ENCODE data around the gene MAN1A2. TPM values are rescaled to one million over a fixed set of nuclear protein-coding genes. Genes with fewer than 3 reads are reported as not detected.
A peak's percentile ranks its signal among the peaks of the same experiment; 100 is the strongest.

Gene MAN1A2
- total and polyA plus RNA-seq, 9 of the 15 experiments (the other 6 are each of a cell fraction or from before 2014, with no cell fraction given) = 4.2 to 38.4 (median 18.7) TPM

DNA sequence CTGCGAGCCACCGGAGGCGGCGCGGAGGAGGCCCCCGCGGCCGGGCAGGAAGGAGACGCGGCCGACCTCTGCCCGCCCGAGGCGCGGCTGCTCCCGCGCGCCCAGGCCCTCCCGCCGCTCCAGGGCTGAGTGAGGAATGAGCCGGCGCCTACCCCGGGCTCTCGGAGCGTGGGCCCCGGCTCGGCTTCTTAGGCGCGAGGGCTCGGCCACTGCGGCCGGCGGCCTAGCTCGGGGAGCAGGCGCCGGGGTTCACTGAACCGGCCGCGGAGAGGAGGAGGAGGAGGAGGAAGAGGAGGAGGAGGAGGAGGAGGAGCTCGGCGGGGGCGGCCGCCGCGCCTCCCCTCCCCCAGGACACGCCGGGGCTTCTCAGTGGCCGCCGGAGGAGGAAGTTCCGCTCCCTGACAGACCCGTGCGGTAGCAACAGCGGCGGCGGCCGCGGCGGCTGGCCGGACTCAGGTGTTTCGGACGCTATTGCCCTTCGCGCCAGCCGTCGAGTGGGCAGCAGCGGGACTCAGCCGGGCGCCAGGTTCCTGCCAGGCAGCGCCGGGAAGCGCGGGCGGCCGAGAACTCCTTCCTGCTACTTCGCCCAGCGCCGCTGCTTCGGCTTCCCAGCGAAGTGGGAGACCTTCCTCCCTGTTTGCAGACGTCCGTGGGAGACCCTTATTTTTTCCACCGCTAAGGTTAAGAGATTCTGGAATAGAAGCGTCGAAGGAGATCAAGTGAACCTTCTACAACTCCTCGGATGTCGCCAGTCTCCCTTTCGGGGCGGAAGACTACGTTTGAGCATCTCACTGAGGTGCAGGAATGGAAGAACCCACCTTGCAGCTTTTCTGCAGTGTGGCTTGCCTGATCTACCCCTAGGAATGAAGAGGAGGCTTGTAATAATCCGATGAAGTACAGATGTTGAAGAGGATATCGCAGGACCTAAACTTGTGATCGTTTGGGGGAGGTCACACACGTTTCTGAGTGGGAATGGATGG lies at the start of gene MAN1A2 (continued):
- TF ChIP-seq, protein P1, sequence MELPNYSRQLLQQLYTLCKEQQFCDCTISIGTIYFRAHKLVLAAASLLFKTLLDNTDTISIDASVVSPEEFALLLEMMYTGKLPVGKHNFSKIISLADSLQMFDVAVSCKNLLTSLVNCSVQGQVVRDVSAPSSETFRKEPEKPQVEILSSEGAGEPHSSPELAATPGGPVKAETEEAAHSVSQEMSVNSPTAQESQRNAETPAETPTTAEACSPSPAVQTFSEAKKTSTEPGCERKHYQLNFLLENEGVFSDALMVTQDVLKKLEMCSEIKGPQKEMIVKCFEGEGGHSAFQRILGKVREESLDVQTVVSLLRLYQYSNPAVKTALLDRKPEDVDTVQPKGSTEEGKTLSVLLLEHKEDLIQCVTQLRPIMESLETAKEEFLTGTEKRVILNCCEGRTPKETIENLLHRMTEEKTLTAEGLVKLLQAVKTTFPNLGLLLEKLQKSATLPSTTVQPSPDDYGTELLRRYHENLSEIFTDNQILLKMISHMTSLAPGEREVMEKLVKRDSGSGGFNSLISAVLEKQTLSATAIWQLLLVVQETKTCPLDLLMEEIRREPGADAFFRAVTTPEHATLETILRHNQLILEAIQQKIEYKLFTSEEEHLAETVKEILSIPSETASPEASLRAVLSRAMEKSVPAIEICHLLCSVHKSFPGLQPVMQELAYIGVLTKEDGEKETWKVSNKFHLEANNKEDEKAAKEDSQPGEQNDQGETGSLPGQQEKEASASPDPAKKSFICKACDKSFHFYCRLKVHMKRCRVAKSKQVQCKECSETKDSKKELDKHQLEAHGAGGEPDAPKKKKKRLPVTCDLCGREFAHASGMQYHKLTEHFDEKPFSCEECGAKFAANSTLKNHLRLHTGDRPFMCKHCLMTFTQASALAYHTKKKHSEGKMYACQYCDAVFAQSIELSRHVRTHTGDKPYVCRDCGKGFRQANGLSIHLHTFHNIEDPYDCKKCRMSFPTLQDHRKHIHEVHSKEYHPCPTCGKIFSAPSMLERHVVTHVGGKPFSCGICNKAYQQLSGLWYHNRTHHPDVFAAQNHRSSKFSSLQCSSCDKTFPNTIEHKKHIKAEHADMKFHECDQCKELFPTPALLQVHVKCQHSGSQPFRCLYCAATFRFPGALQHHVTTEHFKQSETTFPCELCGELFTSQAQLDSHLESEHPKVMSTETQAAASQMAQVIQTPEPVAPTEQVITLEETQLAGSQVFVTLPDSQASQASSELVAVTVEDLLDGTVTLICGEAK (IDR thresholded peaks at IDR 0.05) = peak; percentile 85
- TF ChIP-seq, protein P1 (CRISPR knock-in tag; IDR thresholded peaks at IDR 0.05) = no peak
- TF ChIP-seq SMAD1 (IDR thresholded peaks at IDR 0.05; ENCODE audit: low read depth, low read length, partially characterized antibody) (peak; percentile 18), WHSC1 (IDR thresholded peaks at IDR 0.05; ENCODE audit: low read length) (no peak), ZFP36 (IDR thresholded peaks at IDR 0.05; ENCODE audit: low read depth, low read length, partially characterized antibody) (peak; percentile 24), ZNF347 (CRISPR knock-in tag; IDR thresholded peaks at IDR 0.05; ENCODE audit: low read depth) (no peak), PCBP2 (IDR thresholded peaks at IDR 0.05; ENCODE audit: low read depth, low read length, poor library complexity, severe bottlenecking) (peak; percentile 76), HMGN3 (IDR thresholded peaks at IDR 0.05; ENCODE audit: borderline replicate concordance, extremely low read depth, insufficient read length, low read depth, low read length) (peak; percentile 85), RBM22 (IDR thresholded peaks at IDR 0.05; ENCODE audit: low read depth, low read length, poor library complexity, severe bottlenecking) (peak; percentile 60), ARID2 (IDR thresholded peaks at IDR 0.05) (no peak)
- TF ChIP-seq, protein P2, sequence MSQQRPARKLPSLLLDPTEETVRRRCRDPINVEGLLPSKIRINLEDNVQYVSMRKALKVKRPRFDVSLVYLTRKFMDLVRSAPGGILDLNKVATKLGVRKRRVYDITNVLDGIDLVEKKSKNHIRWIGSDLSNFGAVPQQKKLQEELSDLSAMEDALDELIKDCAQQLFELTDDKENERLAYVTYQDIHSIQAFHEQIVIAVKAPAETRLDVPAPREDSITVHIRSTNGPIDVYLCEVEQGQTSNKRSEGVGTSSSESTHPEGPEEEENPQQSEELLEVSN (IDR thresholded peaks at IDR 0.05; ENCODE audit: borderline replicate concordance in 1 of 2, extremely low read depth in 1 of 2, insufficient read depth in 1 of 2, insufficient read length in 1 of 2, low read depth in 1 of 2, low read length in 1 of 2, poor library complexity in 1 of 2, severe bottlenecking in 1 of 2) = peak in 1 of 2 experiments; percentile 41
- TF ChIP-seq, protein P3, sequence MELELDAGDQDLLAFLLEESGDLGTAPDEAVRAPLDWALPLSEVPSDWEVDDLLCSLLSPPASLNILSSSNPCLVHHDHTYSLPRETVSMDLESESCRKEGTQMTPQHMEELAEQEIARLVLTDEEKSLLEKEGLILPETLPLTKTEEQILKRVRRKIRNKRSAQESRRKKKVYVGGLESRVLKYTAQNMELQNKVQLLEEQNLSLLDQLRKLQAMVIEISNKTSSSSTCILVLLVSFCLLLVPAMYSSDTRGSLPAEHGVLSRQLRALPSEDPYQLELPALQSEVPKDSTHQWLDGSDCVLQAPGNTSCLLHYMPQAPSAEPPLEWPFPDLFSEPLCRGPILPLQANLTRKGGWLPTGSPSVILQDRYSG (tag; conservative IDR thresholded peaks at IDR 0.05; ENCODE audit: low read depth) = no peak

Data from K562 (cell line).